MM.1S (cell line): ENCODE measurements around the gene TARS1.

Experiments
- CTCF ChIP-seq: fragments of 300-600 bp; sonication (generic); IDR thresholded peaks from 2 replicates; pipeline ENCODE4 v1.5.1; 2016; ENCODE audit warnings: antibody characterized with exemption, low read length, mixed read lengths
- EZH2phosphoT487 ChIP-seq: fragments of 300-600 bp; sonication (generic); IDR thresholded peaks from 2 replicates; pipeline ENCODE4 v1.6.1; 2018; ENCODE audit warnings: antibody characterized with exemption, low read length

GRCh38 chr5:33445798-33446197 is 5.0 kb downstream of the TARS1 start:
- TF ChIP-seq EZH2phosphoT487 (no peak), CTCF (no peak)
